ENCODE data around the gene MAMLD1.

GRCh38 chrX:150503898-150504219, 140.7 kb downstream of the MAMLD1 start:
- TF ChIP-seq CTCF (IDR thresholded peaks at IDR 0.05) (peak in 1 of 6 experiments; percentile 25), POLR2A (IDR thresholded peaks at IDR 0.05) (no peak)

All from Peyer's patch (tissue), 4 donors.